Spleen (tissue), 11 donors: Measurements from ENCODE around the gene HPCAL1. TPM values are rescaled to one million over a fixed set of nuclear protein-coding genes. Genes with fewer than 3 reads are reported as not detected.
A peak's percentile ranks its signal among the peaks of the same experiment; 100 is the strongest.

Source experiments
- DNase-seq: peaks from one replicate; pipeline ENCODE4 v3.0.0-alpha.2; 2020
- H3K27ac ChIP-seq, 8 donors: fragments of 200-600 bp; sonication (generic) in 7 of 8; 1 replicate in 4 of 8; 2 replicates in 4 of 8; pipeline versions ENCODE4 v1.5.0 to v1.8.0; 2016 to 2021; ENCODE audit warnings: inconsistent platforms in 4 of 8, mild to moderate bottlenecking in 4 of 8, moderate library complexity in 1 of 8
- H3K27me3 ChIP-seq, 7 donors: fragments of 200-600 bp; sonication (generic) in 6 of 7; replicated peaks in 1 of 7; 1 replicate in 4 of 7; 2 replicates in 3 of 7; pipeline versions ENCODE4 v1.5.0 to v1.8.0; 2016 to 2021; ENCODE audit warnings: inconsistent platforms in 3 of 7, mild to moderate bottlenecking in 1 of 7
- H3K36me3 ChIP-seq, 6 donors: fragments of 200-600 bp; sonication (generic) in 5 of 6; 1 replicate in 4 of 6; 2 replicates in 2 of 6; pipeline versions ENCODE4 v1.5.0 to v1.8.0; 2016 to 2021; ENCODE audit warnings: inconsistent platforms in 2 of 6
- H3K4me1 ChIP-seq, 6 donors: fragments of 200-600 bp; sonication (generic) in 5 of 6; 1 replicate in 3 of 6; 2 replicates in 3 of 6; pipeline versions ENCODE4 v1.5.0 to v1.8.0; 2016 to 2021; ENCODE audit warnings: inconsistent platforms in 3 of 6
- H3K4me3 ChIP-seq, 8 donors: fragments of 200-600 bp; sonication (generic) in 7 of 8; 1 replicate in 4 of 8; 2 replicates in 4 of 8; pipeline versions ENCODE4 v1.5.0 to v1.8.0; 2016 to 2021; ENCODE audit warnings: inconsistent platforms in 4 of 8, mild to moderate bottlenecking in 4 of 8, moderate library complexity in 2 of 8
- H3K9me3 ChIP-seq, 8 donors: fragments of 200-600 bp; sonication (generic) in 7 of 8; 1 replicate in 4 of 8; 2 replicates in 4 of 8; pipeline versions ENCODE4 v1.5.0 to v1.8.0; 2016 to 2021; ENCODE audit warnings: inconsistent platforms in 4 of 8
- CTCF ChIP-seq, 11 experiments: fragments of 200-600 bp in 7 of 11; fragments of 450-650 bp in 4 of 11; sonication (generic) in 4 of 11; IDR thresholded peaks in 8 of 11; conservative IDR thresholded peaks in 3 of 11; 1 replicate in 7 of 11; 2 replicates in 4 of 11; pipeline versions ENCODE4 v1.4.0 to v1.8.0; 2016 to 2021; ENCODE audit warnings: antibody characterized with exemption in 11 of 11, inconsistent platforms in 4 of 11, mild to moderate bottlenecking in 1 of 11
- POLR2A ChIP-seq, 3 donors: fragments of 450-650 bp; IDR thresholded peaks; one replicate each; pipeline ENCODE4 v1.5.1; 2017; ENCODE audit warnings: antibody characterized with exemption in 3 of 3, mild to moderate bottlenecking in 1 of 3
- POLR2AphosphoS5 ChIP-seq, 3 donors: sonication (generic); formaldehyde crosslinking; IDR thresholded peaks; one replicate each; pipeline ENCODE4 v1.5.1; 2017; ENCODE audit warnings: antibody characterized with exemption in 3 of 3
- WGBS, 5 donors: extraction: QIAGEN DNeasy Blood & Tissue Kit in 3 of 5; methylation state at CpG; one replicate each; pipeline versions ENCODE4 v1.1.5 to v1.1.7; 2013 to 2018; 5-methylcytosine and 5-hydroxymethylcytosine counted together
- intact Hi-C: fragments of 100-400 bp; cut with DNase I; formaldehyde crosslinking; loops from one replicate; pipeline ENCODE4 v1.15.0; 2023; ENCODE audit warnings: low total_unique reads
- polyA plus RNA-seq, 3 donors: library from polyadenylated mRNA; stranded (reverse); fragments of 200-250 nt; gene quantifications; one replicate each; pipeline ENCODE4 v1.2.1, GENCODE V29; 2013
- total RNA-seq, 7 donors: library from RNA; depleted of rRNA in 3 of 7; stranded (reverse); fragments of >200 nt in 3 of 7; fragmentation: NEBNext Ultra II Directional in 4 of 7; extraction: Animal tissue kit (Norgen Biotek cat#: 25700) in 4 of 7; gene quantifications; one replicate each; pipeline versions ENCODE4 v1.1.0 to v1.2.1, GENCODE V29; 2016 to 2021
- donor health status: healthy with polysubstance abuse.
- donor health status: DM: no; HTN: no; CAD: no; lungs with moderate emphysema.
- donor health status: DM: no; HTN: no; CAD: no.
- donor health status: Bipolar disorder and iron deficiency.
- donor health status: healthy.
- donor health status: DM: no; HTN: no; CAD: no.
- donor health status: DM: yes; HTN: yes; CAD: no.

The HPCAL1 gene
- total and polyA plus RNA-seq, 10 donors: 41.9 to 80.6 (median 57.7) TPM

DNA sequence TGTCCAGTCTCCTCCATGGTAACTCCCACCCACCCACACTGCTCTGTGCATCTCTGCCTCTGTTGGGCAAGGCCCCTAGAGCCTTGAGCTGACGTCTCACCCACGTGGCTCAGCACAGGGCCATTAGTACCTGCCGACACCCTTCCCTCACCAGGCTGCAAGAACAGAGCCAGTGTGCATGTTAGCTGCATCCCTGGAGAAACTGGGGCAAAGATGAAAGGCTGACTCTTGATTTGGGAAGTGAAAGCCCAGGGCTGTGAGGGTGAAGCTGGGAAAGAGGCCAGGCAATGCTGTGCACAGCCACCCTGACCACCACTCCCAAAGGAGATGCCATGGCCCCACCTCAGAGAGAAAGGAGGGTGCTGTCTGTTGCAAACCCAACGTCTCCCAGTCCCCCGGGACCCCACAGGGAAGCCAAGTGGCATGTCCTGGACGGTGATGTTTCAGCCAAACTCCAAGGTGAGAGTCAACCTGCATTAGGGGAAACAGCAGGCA lies 20.0 kb upstream of the HPCAL1 start:
- peak; percentile 69 for DNase-seq
- no peaks in the 10 kb centered on the region for H3K9me3 ChIP-seq
- H3K4me3 ChIP-seq: no peak overlapping the region
- WGBS, 5 donors: 50 to 83% (median 77%) methylated on average over 5 to 6 of the region's 6 CpGs
- no peaks in the 10 kb centered on the region for H3K36me3 ChIP-seq
- intact Hi-C loops: no loop called here
- H3K27ac ChIP-seq: peak overlapping the region in 3 of 8 donors; percentile 59 to 63 (median 62)
- H3K27me3 ChIP-seq: peaks cover 0 to 8% (median 0%) of the 10 kb centered on the region in 7 donors
- peaks cover 0 to 64% (median 32%) of the 10 kb centered on the region in 6 donors for H3K4me1 ChIP-seq
- TF ChIP-seq CTCF (IDR thresholded peaks at IDR 0.05 in 8 of 11, conservative IDR thresholded peaks at IDR 0.05 in 3 of 11) (no peak), POLR2A (IDR thresholded peaks at IDR 0.05) (no peak), POLR2AphosphoS5 (IDR thresholded peaks at IDR 0.05) (no peak)

DNA sequence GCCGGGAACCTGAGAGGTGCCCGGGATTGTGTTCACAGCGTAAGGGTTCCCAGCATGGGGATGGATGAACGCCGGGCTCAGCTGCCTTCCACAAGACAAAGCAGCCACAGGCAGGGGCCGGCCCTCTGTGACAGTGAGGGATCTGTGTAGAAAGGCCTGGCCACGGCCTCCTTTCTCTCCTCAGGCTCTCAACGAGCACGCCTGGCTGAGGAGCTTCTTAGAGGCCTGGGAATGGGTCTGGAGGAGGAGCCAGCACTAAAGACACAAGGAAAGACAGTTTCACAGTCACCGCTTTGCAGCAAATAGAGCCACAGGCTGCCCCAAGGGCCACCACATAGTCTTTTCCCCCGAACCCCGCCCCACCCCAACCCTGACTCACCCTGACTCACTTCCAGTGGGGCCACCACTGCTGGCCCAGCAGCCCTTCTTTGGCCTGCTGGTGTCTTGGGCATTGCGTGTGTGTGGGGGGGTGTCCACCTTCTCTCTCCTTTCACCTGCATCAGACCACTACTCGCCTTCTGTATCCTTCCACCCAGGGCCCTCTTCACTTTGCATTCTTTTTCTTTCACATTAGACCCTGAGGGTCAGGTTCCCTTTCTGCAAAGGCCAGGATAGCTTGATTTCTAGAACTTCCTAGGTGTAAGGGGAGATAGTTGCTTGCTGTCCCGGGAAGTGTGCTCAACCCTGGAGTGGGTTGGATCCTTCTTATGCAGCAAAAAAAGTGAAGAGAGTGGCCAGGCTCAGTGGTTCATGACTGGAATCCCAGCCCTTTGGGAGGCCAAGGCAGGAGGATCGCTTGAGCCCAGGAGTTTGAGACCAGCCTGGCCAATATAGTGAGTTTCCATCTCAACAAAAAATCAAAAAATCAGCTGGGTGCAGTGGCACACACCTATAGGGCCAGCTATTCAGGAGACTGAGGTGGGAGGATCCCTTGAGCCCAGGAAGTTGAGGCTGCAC lies 19.3 kb upstream of the HPCAL1 start:
- H3K27ac ChIP-seq: peak overlapping the region in 3 of 8 donors; percentile 59 to 63 (median 62)

DNA sequence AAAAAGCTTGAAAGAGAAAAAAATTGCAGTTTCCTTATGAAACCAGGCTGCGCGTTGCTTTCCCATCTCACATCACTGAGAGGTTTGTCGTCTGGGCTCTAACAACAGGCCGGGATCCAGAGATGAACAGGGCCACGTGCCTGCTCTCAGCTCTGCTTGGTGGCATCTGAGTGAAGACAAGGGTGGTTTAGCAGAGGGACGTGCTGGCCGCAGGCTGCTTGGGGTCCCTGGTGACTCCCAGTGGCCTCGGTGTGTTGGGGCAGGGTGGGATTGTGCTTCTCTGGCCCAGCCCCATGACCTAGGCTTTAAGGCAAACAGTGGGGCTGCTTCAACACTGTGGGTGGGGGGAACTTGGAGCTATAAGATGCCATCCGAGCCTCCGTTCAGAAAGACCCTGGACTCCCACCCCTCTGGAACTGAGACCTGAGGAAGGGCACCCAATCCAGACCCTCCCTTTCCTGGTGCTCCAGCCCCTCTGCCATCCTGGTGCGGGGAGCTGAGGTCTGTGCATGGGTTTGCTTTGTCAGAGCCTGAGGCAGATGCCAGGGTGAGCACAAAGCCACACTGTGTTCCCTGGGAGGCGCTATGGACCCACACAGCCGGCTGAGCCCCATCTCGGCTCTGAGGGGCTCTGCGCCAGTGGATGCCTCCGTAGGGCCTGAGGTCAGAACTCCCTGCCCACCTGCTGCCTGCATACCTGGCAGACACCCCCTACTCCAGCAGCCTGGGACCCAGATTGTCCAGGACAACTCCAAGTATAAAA lies 18.4 kb upstream of the HPCAL1 start:
- Histone ChIP-seq H3K9me3 (no peaks in the 10 kb centered on the region), H3K27me3 (peaks cover 0 to 8% (median 0%) of the 10 kb centered on the region in 7 donors), H3K4me3 (no peak overlapping the region), H3K4me1 (peaks cover 0 to 52% (median 22%) of the 10 kb centered on the region in 6 donors), H3K27ac (peak overlapping the region in 2 of 8 donors; percentile 59 to 62), H3K36me3 (no peaks in the 10 kb centered on the region)
- peak; percentile 56 for DNase-seq
- TF ChIP-seq CTCF (IDR thresholded peaks at IDR 0.05 in 8 of 11, conservative IDR thresholded peaks at IDR 0.05 in 3 of 11): no peak
- TF ChIP-seq POLR2A (IDR thresholded peaks at IDR 0.05): no peak
- TF ChIP-seq POLR2AphosphoS5 (IDR thresholded peaks at IDR 0.05): no peak
- intact Hi-C loops: no loop called here
- WGBS, 5 donors: 93 to 96% (median 95%) methylated on average over 8 to 16 of the region's 16 CpGs

More for the DNA sequence above, 19.3 kb upstream of the HPCAL1 start:
- Histone ChIP-seq H3K9me3 (no peaks in the 10 kb centered on the region), H3K4me1 (peaks cover 0 to 57% (median 28%) of the 10 kb centered on the region in 6 donors), H3K36me3 (no peaks in the 10 kb centered on the region), H3K27me3 (peaks cover 0 to 8% (median 0%) of the 10 kb centered on the region in 7 donors), H3K4me3 (no peak overlapping the region)
- intact Hi-C loops: no loop called here
- 77 to 87% (median 84%) methylated on average over 14 to 16 of the region's 16 CpGs for WGBS, 5 donors
- TF ChIP-seq POLR2AphosphoS5 (IDR thresholded peaks at IDR 0.05): no peak
- TF ChIP-seq CTCF (IDR thresholded peaks at IDR 0.05 in 8 of 11, conservative IDR thresholded peaks at IDR 0.05 in 3 of 11): no peak
- no peak for TF ChIP-seq POLR2A (IDR thresholded peaks at IDR 0.05)
- DNase-seq: no peak
